Measurements from ENCODE around the gene FHL1. TPM values are rescaled to one million over a fixed set of nuclear protein-coding genes. Genes with fewer than 3 reads are reported as not detected.

FHL1 gene
- total RNA-seq, 1 donor from 2014 or later = 70.1 TPM

- no peaks in the 10 kb centered on the region for H3K27me3 Mint-ChIP-seq (ENCODE audit: low read depth)
- no peak overlapping the region for H3K27ac Mint-ChIP-seq (ENCODE audit: unreplicated experiment)
- H3K36me3 Mint-ChIP-seq (ENCODE audit: low read depth) = peaks cover 3% of the 10 kb centered on the region
- peaks cover 20% of the 10 kb centered on the region for H3K4me1 Mint-ChIP-seq
- no peak overlapping the region for H3K4me3 Mint-ChIP-seq
- no peak for TF ChIP-seq CTCF (conservative IDR thresholded peaks at IDR 0.05)
- no peaks in the 10 kb centered on the region for H3K9me3 Mint-ChIP-seq
- DNase-seq (ENCODE audit: low read depth, low spot score) = no peak
Measured at GRCh38 chrX:136171420-136171819, 24.1 kb downstream of the FHL1 start.

GRCh38 chrX:136176399-136176825 lies 29.1 kb downstream of the FHL1 start:
- H3K4me3 Mint-ChIP-seq = no peak overlapping the region
- H3K27ac Mint-ChIP-seq (ENCODE audit: unreplicated experiment) = no peak overlapping the region
- peaks cover 5% of the 10 kb centered on the region for H3K36me3 Mint-ChIP-seq (ENCODE audit: low read depth)
- H3K27me3 Mint-ChIP-seq (ENCODE audit: low read depth) = no peaks in the 10 kb centered on the region
- peaks cover 2% of the 10 kb centered on the region for H3K9me3 Mint-ChIP-seq
- H3K4me1 Mint-ChIP-seq = no peaks in the 10 kb centered on the region
- no peak for TF ChIP-seq CTCF (conservative IDR thresholded peaks at IDR 0.05)
- no peak for DNase-seq (ENCODE audit: low read depth, low spot score)

GRCh38 chrX:136179133-136179532 lies 31.8 kb downstream of the FHL1 start:
- peaks cover 2% of the 10 kb centered on the region for H3K9me3 Mint-ChIP-seq
- H3K36me3 Mint-ChIP-seq (ENCODE audit: low read depth) = peaks cover 5% of the 10 kb centered on the region
- H3K4me3 Mint-ChIP-seq = no peak overlapping the region
- TF ChIP-seq CTCF (conservative IDR thresholded peaks at IDR 0.05) = no peak
- DNase-seq (ENCODE audit: low read depth, low spot score) = no peak
- no peak overlapping the region for H3K27ac Mint-ChIP-seq (ENCODE audit: unreplicated experiment)
- no peaks in the 10 kb centered on the region for H3K27me3 Mint-ChIP-seq (ENCODE audit: low read depth)
- no peaks in the 10 kb centered on the region for H3K4me1 Mint-ChIP-seq

DNA sequence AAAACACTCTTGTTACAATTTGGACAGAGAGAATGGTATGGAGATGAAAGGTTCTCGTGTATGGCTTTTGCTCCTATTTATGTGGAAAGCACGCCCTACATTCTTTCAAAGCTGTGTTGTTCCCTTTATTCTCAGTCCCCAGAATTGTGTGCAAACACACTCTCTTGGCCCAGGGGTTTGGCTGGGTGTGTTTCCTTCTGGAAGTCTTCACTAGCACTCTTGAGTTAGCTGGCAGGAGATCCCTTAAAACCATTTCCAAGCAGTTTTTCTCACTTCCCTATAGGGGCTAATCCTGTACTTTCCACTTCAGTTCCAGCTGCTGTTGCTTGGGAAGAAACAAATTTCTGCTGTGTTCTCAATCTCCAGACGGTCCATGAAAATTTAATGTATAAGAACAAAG lies 35.1 kb downstream of the FHL1 start:
- H3K4me3 Mint-ChIP-seq = no peak overlapping the region
- H3K27me3 Mint-ChIP-seq (ENCODE audit: low read depth) = no peaks in the 10 kb centered on the region
- no peak overlapping the region for H3K27ac Mint-ChIP-seq (ENCODE audit: unreplicated experiment)
- no peak for DNase-seq (ENCODE audit: low read depth, low spot score)
- no peak for TF ChIP-seq CTCF (conservative IDR thresholded peaks at IDR 0.05)
- peaks cover 2% of the 10 kb centered on the region for H3K9me3 Mint-ChIP-seq
- peaks cover 8% of the 10 kb centered on the region for H3K4me1 Mint-ChIP-seq
- H3K36me3 Mint-ChIP-seq (ENCODE audit: low read depth) = peaks cover 5% of the 10 kb centered on the region

DNA sequence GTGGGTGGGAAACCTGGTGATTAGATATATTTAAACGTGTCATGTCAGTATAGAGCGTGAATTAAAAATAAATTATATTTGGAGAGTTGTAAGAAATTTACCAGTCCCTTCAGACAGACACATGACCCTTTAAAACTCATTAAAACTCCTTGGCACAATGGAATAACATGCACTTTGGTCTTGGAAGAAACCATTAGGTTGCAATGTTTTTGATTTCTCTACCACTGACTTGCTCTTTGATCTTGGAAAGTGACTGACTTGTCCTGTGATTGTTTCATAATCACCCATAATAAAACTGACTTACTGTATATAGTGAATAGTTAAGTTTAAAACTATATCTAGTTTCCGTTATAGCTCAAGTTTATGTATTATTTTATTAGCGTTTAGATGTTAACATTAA lies 35.8 kb downstream of the FHL1 start:
- Mint-ChIP-seq H3K27me3 (ENCODE audit: low read depth) (no peaks in the 10 kb centered on the region), H3K9me3 (peaks cover 2% of the 10 kb centered on the region), H3K4me3 (no peak overlapping the region), H3K36me3 (ENCODE audit: low read depth) (peaks cover 5% of the 10 kb centered on the region), H3K4me1 (peaks cover 8% of the 10 kb centered on the region), H3K27ac (ENCODE audit: unreplicated experiment) (no peak overlapping the region)
- TF ChIP-seq CTCF (conservative IDR thresholded peaks at IDR 0.05) = no peak
- no peak for DNase-seq (ENCODE audit: low read depth, low spot score)

- H3K4me3 Mint-ChIP-seq = no peak overlapping the region
- peaks cover 5% of the 10 kb centered on the region for H3K36me3 Mint-ChIP-seq (ENCODE audit: low read depth)
- no peak for TF ChIP-seq CTCF (conservative IDR thresholded peaks at IDR 0.05)
- peaks cover 8% of the 10 kb centered on the region for H3K4me1 Mint-ChIP-seq
- no peaks in the 10 kb centered on the region for H3K27me3 Mint-ChIP-seq (ENCODE audit: low read depth)
- DNase-seq (ENCODE audit: low read depth, low spot score) = no peak
- peaks cover 2% of the 10 kb centered on the region for H3K9me3 Mint-ChIP-seq
- no peak overlapping the region for H3K27ac Mint-ChIP-seq (ENCODE audit: unreplicated experiment)
Measured at GRCh38 chrX:136183917-136184316, 36.6 kb downstream of the FHL1 start.

All from neural crest cell (in vitro differentiated cells).